HG03342 (cell line): ENCODE results near the gene RNF152.
A peak's percentile ranks its signal among the peaks of the same experiment; 100 is the strongest.

Experiments used
- ATAC-seq: cut with Tn5 transposase; IDR thresholded peaks from one replicate; pipeline ENCODE4 v1.9.1; 2021; ENCODE audit warnings: mild to moderate bottlenecking, moderate library complexity; ENCODE audit not compliant: unreplicated experiment

RNF152 gene, protein sequence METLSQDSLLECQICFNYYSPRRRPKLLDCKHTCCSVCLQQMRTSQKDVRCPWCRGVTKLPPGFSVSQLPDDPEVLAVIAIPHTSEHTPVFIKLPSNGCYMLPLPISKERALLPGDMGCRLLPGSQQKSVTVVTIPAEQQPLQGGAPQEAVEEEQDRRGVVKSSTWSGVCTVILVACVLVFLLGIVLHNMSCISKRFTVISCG

DNA sequence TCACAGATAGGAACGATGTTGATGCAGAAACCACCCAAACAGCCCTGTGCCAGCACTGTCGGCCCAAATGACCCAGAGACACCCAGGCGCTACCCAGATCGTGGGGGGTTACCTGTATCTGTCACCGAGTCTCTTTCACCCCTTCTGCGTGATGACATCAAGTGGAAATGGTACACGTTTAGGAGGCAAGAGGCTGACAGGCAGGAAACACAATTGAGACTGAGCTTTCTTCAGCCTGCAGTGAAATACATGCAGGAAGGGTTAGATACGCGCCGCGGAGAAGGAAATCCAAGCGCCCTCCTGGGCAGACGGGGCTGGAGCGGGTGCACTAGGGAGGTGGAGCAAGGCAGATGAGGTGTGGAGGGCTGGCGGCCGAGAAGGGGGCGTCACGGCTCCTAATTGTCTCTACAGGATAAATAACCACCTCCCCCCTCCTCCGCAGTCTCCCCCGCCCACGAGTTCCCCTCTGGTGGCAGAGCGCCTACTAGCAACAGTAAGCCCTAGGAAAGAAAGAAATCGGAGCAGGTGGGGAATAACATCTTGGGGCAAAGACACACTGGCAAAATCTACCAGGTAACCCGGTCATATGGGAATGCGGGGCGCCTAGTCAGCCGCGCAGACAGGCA, at the start of gene RNF152:
RNF152 (minus strand) TSS at position 325 of the 626 bp plus-strand sequence. CDS start 76,544 bp downstream, outside the sequence.
- ATAC-seq = no peak

DNA sequence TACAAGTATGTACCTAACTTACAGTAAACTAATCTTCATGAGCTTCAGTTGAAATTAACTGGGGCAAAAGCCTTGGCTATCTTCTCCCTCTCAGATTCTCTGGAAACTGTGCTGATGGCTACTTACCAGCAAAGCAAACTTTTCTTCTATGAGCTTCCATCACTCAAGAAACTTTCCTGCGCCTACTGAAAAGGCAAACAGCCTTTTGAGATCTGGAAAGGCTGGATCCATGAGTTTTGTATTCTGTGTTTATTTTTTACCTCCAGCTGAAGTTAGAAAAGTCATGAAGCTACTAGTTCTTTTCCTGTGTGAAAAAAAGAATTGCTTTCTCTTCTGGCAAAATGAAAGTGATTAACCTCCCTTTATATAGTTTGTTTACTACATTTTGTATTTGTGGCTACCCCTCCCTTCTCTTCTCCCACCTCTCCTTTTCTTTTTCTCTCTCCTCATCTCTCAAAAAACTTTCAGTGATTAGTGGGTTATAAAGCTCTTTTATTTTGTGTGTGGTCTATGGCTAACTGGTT, 49.2 kb upstream of the RNF152 start:
- no peak for ATAC-seq

DNA sequence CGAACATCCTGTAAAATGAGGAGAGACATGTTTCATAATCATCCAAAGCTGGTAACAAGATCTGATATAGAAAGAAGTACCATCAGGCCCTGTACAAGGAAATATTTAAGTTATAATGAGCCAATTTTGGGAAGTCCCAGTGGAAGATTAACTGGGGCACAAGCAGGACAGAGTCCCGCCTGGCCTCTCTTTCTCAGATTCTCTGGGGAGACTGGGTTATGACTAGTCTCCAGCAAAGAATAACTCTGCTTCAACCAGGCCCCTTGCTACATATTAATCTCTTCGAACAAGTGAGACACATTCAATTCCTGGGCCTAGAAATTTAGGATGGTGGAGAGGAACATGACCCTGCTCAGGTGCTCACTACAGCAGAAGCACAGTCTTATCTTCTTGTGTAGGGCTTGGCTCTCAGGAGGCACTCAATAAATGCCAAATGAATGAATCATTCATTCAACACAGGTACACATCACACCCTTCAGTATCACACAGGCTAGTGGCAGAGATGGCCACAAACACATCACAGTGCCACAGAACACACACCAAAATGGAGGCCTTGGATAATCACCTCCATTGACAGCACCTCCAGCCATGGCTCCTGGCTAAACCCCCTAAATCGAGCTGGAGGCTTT, 46.4 kb upstream of the RNF152 start:
- ATAC-seq = no peak

DNA sequence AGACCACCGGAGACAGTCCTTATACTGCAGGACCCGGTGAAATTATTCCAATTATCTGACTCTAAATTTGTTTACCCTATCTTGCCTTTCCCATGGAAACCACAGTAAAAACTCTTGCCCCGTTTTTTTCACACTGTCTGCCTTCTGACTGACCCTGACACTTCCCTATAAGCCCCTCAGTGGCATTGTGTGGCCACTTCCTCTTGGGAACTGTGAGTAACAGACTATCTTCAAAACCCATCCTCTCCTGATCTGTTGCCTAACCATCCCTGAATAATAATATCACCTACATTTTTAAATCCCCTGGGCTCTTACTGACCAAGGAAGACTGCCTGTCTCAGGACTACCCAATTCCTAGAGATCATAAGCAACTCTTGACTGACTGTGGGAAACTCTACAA, 42.6 kb upstream of the RNF152 start:
- no peak for ATAC-seq

DNA sequence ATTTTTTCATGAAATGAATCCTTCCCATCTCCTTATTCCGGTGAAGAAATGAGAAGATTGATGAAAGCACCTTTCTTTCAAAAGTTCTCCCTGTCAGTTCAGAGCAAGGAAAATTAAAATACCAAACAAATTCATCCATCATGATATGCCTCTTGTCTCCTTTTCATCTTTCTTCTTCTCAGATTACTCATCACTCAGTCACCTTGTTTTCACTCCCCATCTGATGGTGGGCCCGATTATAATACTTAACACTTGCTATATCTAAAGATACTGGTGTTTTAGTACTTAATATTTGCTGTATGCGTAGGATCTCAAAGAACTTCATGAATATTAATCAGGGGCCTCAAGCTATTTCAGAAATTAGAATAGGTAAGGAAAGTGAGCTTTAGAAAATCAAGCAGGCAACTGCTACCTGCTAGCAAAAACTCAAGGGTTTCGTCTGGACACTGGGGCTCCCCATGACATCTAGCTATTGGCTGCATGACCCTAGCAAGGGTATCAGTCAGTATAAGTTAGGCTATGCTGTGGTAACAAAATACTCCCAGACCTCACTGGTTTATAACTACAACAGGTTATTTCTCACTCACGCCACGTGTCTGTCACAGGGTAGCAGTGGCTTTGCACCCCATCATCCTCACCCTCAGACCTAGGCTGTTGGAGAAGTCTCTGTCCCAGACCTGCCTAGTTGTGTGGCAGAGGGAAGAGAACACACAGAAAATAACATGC, 39.0 kb upstream of the RNF152 start:
- no peak for ATAC-seq

DNA sequence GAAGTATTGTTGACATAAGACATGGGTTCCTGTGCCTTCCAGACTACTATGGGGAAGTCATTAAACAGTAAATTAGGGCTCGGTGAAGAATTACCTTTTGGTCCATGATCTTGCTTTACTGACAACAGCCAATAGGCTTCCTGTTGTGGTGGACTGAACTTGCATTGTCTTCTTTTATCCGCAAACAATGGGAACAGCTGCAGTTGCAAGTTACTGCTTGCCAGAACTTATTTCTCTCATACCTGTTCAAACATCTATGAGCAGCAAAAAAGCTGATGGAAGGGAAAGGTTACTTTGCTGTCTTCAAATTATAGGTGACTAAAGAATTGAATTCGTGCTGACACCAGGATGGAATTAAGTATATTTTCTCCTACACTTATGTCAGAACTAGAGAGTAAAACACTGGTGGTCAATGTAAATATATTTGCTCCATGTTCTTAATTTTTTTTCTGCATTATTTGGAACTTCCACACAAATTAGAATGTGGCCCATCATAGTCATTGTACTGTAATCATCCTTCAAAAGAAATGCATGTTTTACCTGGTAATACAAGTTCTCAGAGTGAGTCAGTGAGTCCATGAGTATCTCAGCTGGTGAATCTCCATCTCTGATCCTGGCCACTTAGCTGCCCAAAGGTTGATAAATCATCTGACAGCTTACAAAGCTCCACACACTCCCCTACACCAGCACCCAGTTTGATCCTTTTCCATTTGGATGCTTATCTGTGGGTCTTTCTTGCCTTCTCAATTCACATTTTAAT, 37.3 kb upstream of the RNF152 start:
- no peak for ATAC-seq

DNA sequence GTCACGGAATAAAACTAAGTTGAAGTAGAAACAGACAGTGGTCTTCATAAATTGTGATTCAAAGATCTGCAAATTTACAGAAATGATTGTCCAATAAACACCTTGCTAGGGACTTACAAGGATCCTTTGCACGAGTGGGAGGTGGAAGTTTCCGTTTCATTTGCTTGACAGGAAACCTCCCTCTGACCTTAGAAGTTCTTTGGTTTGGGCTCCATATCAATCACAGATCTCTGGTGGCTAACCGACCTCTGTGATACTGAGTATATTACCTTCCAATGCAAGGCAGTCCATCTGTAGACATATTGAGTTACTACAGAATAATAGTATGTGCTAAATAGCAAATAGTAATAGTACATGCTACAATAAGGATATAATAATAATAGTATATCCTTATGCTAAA, 33.7 kb upstream of the RNF152 start:
- no peak for ATAC-seq

DNA sequence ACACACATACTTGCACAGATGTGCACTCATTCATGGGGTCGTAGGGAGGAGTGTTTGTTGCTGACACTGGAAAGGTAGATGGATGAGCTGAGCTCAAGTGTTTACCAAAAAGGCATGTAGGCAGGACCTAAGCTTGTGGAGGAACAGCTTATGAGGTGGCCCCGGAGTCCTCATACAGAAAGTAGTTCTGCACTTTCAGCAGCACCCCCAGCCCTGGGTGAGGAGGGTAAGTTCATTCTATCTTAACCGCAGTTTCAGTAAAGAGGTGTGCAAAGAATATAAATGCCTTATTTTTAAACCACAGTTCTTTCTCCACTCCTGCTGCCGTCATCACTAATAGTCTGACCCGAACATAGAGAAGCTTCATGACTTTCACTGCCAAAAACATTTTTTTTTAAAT, 31.7 kb upstream of the RNF152 start:
- ATAC-seq = no peak

DNA sequence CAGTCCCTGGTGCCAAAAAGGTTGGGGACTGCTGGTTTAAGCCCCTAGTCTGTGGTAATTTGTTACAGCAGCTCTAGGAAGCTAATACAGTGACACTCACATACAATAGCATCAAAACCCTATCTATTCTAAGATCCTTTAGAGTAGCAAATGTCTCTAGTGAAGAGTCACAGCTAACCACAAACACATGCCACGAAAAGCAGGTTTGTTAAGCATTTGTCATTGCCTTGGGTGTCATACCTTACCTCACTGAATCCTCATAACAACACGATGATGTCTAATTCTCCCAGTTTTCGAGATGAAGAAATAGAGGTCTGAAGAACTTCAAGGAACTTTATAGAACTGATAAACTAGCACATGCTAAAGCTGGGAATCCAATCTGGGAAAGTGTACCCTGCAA, 29.6 kb upstream of the RNF152 start:
- ATAC-seq = no peak

DNA sequence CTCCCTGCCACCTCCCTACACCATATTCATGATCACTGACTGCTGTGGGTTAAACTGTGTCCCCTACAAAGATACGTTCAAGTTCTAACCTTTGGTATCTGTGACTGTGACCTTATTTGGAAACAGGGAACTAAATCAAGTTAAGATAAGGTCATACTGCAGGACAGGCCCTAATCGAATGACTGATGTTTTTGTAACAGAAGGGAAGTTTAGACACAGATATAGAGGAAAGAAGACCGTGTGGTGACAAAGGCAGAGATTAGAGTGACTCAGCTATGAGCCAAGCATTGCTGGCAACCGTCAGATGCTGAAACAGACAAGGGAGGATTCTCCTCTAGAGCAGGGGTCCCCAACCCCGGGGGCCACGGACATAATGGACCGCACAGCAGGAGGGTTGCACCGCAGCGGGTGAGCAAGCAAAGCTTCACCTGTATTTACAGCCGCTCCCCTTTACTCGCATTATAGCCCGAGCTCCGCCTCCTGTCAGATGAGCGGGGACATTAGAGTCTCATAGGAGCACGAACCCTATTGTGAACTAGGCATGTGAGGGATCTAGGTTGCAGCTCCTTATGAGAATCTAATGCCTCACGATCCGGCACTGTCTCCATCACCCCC, 28.9 kb upstream of the RNF152 start:
- no peak for ATAC-seq

DNA sequence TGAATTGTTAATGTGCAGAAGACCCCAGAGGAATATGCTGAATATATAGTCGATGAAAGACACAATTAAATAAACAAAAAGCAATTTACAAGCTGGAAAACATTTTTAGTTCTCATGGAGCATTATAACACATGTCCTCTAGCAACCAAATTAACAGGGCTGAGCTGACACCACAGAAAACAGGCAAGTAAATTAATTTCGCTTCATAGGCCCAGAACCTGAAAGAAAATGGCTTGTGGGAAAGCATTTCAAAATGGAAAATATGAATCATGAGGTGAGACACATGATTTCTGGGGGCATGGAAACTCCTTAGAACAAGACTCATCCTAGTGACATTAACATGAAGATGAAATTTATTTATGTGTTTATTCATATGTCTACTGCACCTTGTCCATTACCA, 25.0 kb upstream of the RNF152 start:
- no peak for ATAC-seq

DNA sequence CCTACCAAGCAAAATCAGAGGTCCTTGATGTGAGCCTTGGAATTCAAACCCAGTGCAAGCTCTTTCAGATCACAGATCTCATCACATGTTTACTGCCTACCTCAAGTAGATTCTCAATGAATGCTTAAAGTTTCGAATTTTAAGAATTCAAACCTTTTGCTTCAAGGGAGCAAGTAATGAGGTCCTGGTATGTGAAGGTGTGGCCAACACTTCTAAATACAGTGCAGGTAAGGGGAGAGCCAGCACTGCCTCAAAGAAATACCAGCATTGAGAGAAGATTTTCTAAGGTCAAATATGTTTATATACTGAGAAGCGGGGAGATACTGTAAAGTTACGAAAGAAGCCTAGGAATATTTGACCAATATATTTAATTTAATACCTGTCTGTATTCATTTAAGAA, 19.7 kb upstream of the RNF152 start:
- ATAC-seq = no peak

DNA sequence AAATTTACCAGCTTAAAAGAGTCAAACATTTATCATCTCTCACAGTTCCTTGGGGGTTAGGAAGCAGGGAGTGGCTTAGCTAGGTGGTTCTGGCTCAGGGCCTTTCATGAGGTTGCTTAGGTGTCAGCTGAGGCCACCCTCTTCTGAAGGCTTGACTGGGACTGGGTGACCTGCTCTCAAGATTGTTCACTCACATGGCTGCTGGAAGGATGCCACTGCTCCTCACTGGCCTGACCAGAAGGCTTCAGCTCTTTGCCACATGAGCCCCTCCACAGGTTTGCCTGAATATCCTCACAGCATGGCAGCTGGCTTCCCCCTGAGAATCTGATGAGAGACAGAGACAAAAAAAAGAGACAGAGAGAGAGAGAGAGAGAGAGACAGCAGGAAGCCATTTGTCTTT, 17.3 kb upstream of the RNF152 start:
- no peak for ATAC-seq

DNA sequence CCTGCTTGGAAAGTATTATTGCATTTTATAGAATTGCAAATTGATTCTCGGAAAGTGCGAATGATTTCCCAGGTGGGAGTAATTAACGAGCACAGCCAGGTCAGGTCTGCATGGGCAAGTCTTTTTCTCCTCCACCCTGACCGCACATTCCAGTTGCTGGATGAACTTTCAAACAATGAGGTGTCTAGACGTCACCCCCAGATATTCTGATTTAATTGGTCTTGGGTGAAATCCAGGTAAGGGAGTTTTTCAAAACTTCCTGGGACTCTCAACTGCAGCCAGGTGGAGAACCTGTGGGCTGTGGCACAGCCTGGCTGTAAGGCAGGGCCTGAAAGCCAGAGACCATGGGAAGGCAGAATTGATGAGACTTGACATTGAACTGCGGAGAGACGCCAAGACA, 15.9 kb upstream of the RNF152 start:
- no peak for ATAC-seq

DNA sequence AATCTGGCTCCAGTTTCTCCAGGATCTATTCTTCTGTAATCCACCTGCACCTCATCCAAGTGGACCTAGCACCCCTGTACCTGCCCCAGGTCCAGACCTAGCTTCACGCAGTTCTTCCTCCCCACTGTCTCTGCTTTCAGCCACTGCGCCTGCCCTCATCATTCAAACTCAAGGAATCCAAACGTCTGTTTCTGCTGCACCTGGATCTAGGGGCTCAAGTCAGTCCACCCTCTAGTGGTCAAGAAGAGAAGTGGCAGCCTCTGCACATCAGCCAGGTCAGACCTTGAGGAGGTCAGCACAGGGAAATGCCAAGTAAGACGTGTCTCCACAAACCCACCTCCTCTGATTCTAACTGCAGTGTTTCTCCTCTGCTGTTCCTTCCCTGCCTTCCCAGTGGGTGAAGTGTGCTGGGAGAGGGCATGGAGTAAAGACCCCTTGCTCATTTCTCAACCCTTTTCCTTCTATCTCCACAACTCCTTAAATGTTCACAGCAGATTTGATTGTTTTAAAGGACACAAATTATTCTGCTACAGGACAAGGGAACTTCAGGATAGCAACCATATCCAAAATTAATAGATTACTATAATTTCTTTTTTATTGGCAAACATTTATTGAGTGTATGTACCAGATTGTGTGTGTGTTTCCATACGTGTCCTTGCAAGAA, 8.6 kb upstream of the RNF152 start:
- ATAC-seq = peak; percentile 99

DNA sequence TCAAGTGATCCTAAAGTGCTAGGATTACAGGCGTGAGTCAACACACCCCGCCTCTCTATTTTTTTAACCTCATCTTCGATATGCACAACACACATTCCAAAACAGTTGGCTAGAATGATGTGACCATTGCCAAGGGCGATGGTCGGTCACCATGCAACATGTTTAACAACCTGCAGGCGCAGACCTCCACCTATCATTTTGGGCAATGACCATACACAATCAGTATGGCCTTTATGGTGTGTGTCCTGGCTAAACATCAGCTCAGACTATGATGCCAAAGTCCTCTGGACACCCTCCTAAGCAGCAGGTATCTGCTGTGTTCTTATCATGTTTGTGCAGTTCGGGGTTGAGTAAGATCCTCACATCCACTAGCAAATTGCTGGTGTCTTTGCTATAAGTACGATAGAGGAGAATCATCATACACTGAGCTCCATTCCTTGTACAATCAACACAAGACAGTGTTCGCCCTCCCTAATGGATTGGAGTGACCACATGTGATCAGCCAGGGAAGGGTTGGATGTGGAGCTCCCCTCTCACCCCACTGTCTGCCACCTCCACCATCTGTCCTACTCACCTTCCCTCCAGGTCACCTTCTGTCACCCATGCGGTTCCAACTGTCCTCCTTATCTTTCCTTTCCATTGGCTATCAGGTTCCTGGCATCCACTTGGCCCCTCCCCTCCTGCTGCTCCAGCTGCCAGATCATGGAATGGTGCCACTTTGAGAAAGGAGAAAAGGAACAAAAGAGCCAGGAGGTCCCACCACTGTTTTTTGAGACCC, 7.9 kb upstream of the RNF152 start:
- no peak for ATAC-seq

DNA sequence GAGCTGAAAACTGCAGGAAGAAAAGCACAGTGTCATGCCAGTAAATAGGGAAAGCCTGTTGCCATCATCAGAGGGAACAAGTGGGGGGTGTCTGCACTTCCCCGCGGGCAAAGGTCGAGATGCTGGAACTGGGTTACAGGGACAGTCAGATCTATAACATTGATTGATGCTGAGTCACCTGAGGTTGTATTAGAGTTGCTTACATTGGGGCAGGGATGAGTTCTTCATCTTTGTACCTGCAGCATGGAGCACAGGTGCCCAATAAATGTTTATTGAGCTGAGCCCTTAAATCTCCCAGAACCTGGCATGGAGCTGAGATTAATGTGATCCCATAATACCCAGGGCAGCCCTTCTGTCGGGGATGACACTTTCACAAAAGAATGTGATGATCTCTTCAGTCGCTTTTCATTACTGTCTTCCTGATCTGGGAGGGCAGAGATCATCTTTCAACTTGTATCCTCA, 5.9 kb upstream of the RNF152 start:
- no peak for ATAC-seq

DNA sequence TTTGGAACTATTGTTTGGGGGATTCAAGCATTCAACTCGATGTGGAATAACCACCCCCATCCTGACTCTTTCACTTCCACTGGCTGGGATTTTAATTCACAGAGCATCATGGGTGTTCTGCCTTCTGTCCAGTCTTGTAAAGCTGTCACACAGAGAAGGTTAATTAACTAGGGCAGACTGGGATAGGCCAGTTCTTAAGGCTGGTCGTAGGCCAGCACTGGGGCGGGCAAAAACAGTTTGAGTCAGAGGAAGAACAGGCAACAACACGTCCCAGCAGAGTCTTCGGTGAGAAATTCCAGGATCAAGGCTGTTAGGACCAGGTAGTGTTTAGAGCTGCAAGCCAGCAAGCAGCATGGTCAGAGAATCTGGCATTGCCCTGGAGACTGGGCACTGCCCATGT, 4.0 kb upstream of the RNF152 start:
- no peak for ATAC-seq

DNA sequence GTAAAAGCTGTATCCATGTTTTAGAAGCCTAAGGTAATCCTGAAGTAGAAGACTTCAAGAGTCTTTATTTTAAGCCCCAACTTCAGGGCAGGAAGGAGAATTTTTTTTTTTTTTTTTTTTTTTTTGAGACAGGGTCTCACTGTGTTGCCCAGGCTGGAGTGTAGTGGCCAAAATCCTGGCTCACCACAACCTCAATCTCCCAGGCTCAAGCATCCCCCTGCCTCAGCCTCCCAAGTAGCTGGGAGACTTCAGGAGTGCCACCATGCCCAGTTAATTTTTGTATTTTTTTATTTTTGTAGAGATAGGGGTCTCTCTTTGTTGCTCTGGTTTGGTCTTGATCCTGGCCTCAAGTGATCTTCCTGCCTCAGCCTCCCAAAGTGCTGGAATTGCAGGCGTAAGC, 3.3 kb upstream of the RNF152 start:
- ATAC-seq = no peak
